GM12864 (cell line): ENCODE measurements around the gene FKBP2.

Experiments
- DNase-seq: peaks from one replicate; pipeline ENCODE4 v3.0.0-alpha.2; 2011; ENCODE audit warnings: low read depth
- H3K4me3 ChIP-seq: 2 replicates; pipeline ENCODE4 v1.5.1; 2011; ENCODE audit warnings: mild to moderate bottlenecking, low read depth, low read length, control low read depth
- TF ChIP-seq, protein P1 (sequence below): IDR thresholded peaks from 2 replicates; pipeline ENCODE4 v1.5.1; 2011; ENCODE audit warnings: low read depth, mild to moderate bottlenecking, moderate library complexity, low read length, control low read depth, inconsistent platforms; ENCODE audit errors: missing control alignments

FKBP2 gene

DNA sequence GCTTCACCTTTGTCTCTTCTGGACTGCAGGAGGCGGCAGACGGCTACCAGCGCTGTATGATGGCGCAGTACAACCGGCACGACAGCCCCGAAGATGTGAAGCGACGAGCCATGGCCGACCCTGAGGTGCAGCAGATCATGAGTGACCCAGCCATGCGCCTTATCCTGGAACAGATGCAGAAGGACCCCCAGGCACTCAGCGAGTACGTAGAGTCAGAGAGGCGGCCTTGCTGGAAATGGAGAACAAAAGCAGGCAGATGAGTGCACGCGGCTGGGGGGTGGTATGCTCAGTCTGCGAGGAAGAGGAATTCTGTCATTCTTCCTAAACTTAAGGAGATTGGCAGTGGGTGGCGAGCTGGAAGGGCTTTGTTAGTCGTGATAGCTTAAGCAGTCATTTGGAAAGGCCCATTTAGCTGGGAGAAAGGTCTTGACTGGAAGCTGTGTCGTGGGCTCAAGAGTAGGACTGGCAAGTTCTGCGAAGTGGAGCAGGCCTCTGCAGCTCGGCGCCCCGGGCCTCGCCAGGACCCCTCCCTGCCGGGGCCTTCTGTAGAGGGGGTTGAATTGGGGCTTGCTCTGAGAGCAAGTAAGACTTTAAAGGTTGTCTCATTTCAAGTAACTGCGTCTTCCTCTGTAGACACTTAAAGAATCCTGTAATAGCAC lies 37.3 kb upstream of the FKBP2 start:
- DNase-seq: no peak
- no peak overlapping the region for H3K4me3 ChIP-seq
- TF ChIP-seq, protein P1, sequence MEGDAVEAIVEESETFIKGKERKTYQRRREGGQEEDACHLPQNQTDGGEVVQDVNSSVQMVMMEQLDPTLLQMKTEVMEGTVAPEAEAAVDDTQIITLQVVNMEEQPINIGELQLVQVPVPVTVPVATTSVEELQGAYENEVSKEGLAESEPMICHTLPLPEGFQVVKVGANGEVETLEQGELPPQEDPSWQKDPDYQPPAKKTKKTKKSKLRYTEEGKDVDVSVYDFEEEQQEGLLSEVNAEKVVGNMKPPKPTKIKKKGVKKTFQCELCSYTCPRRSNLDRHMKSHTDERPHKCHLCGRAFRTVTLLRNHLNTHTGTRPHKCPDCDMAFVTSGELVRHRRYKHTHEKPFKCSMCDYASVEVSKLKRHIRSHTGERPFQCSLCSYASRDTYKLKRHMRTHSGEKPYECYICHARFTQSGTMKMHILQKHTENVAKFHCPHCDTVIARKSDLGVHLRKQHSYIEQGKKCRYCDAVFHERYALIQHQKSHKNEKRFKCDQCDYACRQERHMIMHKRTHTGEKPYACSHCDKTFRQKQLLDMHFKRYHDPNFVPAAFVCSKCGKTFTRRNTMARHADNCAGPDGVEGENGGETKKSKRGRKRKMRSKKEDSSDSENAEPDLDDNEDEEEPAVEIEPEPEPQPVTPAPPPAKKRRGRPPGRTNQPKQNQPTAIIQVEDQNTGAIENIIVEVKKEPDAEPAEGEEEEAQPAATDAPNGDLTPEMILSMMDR: no peak

DNA sequence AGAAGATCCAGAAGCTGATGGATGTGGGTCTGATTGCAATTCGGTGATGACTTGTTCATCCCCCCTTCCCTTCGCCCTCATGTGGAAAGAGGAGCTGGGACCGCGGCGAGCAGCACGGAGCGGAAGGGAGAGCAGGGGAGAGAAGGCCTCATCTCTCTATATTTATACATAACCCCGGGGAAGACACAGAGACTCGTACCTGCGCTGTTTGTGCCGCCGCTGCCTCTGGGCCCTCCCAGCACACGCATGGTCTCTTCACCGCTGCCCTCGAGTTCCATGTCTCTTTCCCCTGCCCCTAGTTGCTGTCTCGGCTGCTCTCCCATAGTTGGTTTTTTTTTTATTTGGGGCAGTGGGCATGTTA lies 36.8 kb upstream of the FKBP2 start:
- TF ChIP-seq, protein P1: no peak
- DNase-seq: no peak
- no peak overlapping the region for H3K4me3 ChIP-seq

DNA sequence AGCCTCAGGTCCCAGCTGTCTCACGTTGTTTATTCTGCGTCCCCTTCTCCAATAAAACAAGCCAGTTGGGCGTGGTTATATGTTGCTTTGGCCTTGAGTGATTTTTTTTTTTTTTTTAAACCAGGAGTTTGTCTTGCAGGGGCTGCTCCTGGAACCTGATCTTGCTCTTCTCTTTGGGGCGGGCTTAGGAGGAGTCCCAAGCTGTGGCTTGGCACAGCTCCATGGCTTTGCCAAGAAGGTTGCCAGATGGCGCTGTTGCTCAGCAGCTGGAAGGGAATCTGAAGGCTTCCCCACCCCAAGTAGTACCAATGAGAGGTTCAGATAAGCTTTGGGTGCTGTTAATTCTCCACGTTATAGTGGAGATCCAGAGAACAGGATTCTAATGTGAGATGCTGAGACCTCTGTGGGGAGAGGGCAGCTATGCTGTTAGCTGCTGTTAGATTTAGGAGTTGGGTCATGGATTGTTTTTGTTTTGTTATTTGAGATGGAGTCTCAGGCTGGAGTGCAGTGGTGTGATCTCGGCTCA lies 36.4 kb upstream of the FKBP2 start:
- H3K4me3 ChIP-seq: no peak overlapping the region
- TF ChIP-seq, protein P1: peak; percentile 77
- no peak for DNase-seq

DNA sequence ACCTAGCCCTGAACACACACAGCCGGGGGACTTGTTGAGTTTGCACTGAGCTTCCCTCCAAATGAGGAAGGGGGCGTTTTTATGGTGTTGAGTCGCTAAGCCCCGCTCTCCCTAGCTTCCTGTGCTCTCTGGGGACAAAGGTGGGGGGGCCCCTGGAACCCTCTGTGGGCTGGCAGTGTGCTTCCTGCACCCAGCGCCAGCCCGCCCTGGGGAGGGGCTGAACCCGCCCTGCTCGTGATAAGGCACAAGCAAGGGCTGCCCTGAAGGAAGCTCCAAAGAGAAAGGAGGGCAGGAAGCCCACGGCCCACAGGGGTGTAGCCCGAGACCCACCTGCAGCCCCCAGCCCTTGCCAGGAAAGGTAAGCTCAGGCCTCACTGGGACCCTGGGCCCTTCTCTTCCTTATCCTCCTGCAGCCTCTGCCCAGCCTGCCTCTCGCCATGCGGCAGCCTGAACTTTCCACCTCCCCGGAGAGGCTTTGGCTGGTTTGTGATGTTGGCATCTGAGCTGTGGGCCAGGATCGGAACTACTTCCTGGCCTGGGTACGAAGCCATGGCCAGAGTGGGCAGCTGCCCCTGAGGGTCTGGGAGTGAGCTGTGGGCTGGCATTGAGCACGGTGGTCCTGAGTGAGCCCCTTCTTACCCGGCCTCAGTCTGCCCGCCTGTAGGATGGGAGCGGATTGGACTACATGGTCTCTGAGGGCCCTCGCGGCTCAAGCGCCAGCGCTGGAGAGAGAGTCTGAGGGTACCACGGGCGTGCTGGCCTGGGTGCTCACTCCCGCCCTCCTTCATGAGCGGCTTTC lies 34.2 kb upstream of the FKBP2 start, which contains the start of gene FERMT3:
Gene FERMT3, plus strand, starts transcription at position 265 of the 799 bp plus-strand sequence. CDS start 644 bp downstream, outside the sequence.
- TF ChIP-seq, protein P1: no peak
- H3K4me3 ChIP-seq: peak within 1 kb of the TSS; percentile 77
- no peak for DNase-seq

DNA sequence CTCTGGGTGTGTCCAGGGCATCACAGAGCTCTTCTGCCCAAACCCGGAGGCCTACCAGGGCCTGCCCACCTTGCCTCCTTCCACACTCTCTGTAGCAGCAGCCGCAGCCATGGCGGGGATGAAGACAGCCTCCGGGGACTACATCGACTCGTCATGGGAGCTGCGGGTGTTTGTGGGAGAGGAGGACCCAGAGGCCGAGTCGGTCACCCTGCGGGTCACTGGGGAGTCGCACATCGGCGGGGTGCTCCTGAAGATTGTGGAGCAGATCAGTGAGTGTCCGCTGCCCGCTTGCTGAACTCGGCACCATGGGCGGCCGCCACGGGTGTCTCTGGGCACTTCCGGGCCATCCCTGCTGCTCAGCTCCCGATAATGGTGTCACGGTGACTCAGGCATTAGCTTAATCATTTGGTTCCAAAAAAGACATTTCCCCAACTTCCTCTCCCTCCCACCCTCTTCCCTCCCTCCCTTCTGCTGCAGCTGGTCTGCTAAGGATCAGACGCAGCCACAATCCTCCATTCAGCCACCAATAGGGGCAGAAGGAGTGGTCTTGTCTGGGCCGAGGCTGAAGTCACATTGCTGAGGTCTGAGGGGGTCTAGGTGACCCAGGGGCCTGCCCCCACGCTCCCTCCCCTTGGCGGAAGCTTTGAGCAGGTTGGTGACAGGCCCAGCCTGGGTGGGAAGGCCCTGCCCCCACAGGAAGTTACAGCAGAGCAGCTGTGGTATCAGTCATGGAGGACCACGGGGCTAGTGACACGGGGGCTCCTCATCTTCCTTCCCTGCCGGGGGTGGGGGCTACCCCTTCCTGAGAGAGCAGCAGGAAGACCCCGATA lies 33.4 kb upstream of the FKBP2 start:
- H3K4me3 ChIP-seq: peak overlapping the region; percentile 77
- DNase-seq: no peak
- TF ChIP-seq, protein P1: no peak

DNA sequence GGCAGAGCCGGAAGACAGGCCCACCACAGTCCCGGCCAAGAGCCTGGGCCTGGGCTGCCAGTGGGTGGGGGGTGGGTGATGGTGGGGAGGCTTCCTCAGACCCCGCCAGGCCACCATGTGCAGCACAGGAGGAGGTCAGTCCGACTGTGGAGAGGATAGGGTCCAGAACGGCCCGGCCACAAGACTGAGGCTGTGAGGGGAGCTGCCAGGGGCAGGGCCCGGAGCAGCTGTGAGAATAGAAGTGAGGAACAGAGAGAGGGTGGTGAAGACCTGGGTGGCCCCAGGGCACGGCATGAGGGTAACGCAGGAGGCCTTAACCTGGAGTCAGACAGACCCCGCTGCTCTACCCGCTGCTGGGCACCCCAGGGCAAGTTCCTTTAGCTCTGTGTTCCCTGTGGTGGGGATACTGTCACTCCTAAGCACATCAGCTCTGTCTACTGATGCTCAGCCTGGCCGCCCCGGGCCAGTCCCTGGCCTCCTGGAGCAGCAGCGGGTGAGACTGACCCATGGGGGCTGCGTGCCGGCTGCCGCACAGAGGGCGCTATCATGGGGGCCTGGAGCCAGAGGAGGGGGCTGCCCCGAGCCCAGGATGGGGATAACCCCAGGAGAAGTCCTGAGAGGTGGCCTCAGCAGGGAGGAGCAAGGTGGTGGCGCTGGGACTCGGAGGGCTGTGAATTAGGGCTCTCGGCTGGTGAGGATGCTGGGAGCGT lies 32.7 kb upstream of the FKBP2 start:
- no peak for DNase-seq
- TF ChIP-seq, protein P1: no peak
- H3K4me3 ChIP-seq: peak overlapping the region; percentile 77
